B cell (primary cell): ENCODE results near the gene DSCAML1. TPM values are rescaled to one million over a fixed set of nuclear protein-coding genes. Genes with fewer than 3 reads are reported as not detected.

Experiments
- ATAC-seq: fragments of 200-7000 bp; cut with Tn5 transposase; one replicate; pipeline ENCODE4 v1.10.0; 2021; ENCODE audit warnings: low read depth, mild to moderate bottlenecking, moderate number of reproducible peaks, moderate library complexity
- CTCF ChIA-PET: fragments of 350-600 bp; sonication (Branson Sonifier 250); formaldehyde crosslinking; loops from one replicate; lab custom pipeline; 2021; ENCODE audit warnings: antibody characterized with exemption, inconsistent platforms; lab: Charles Lee
- POLR2A ChIA-PET: fragments of 350-600 bp; sonication (Branson Sonifier 250); formaldehyde crosslinking; loops from one replicate; lab custom pipeline; 2021; ENCODE audit warnings: antibody characterized with exemption; lab: Charles Lee
- DNase-seq: peaks from one replicate; pipeline ENCODE4 v3.0.0; 2013
- H2AFZ ChIP-seq: 2 replicates; pipeline ENCODE4 v1.6.1; 2012; ENCODE audit warnings: mild to moderate bottlenecking, low read depth, low read length; ENCODE audit not compliant: insufficient read depth, poor library complexity, severe bottlenecking
- H3K27ac ChIP-seq, 2 donors: 1 replicate in 1 of 2; 2 replicates in 1 of 2; pipeline ENCODE4 v1.5.1; 2012 to 2013; ENCODE audit warnings: low read length in 2 of 2, mild to moderate bottlenecking in 2 of 2, moderate library complexity in 1 of 2
- H3K27me3 ChIP-seq, 4 experiments: fragments of 200-600 bp in 1 of 4; sonication (generic) in 1 of 4; replicated peaks in 1 of 4; 1 replicate in 2 of 4; 2 replicates in 2 of 4; pipeline versions ENCODE4 v1.6.1 to v1.7.0; 2013 to 2016; ENCODE audit warnings: low read length in 3 of 4, mild to moderate bottlenecking in 2 of 4, mixed read lengths in 1 of 4, moderate library complexity in 1 of 4; ENCODE audit not compliant: insufficient read depth in 4 of 4, control insufficient read depth in 3 of 4; ENCODE audit errors: control extremely low read depth in 1 of 4
- H3K36me3 ChIP-seq, 2 experiments: replicated peaks in 1 of 2; 1 replicate in 1 of 2; 2 replicates in 1 of 2; pipeline versions ENCODE4 v1.6.1 to v1.7.1; 2013; ENCODE audit warnings: low read length in 1 of 2; ENCODE audit not compliant: insufficient read depth in 2 of 2, control insufficient read depth in 1 of 2; ENCODE audit errors: control extremely low read depth in 1 of 2, extremely low read depth in 1 of 2
- H3K4me1 ChIP-seq, 2 donors: fragments of 200-600 bp in 1 of 2; sonication (generic) in 1 of 2; 1 replicate in 1 of 2; 2 replicates in 1 of 2; pipeline versions ENCODE4 v1.5.1 to v1.6.1; 2013 to 2017; ENCODE audit warnings: low read length in 2 of 2; ENCODE audit not compliant: control insufficient read depth in 2 of 2, insufficient read depth in 2 of 2
- H3K4me2 ChIP-seq: replicated peaks from 2 replicates; pipeline ENCODE3; 2012; ENCODE audit warnings: mild to moderate bottlenecking, low read depth, low read length; ENCODE audit not compliant: poor library complexity, severe bottlenecking
- H3K4me3 ChIP-seq, 5 experiments: fragments of 200-600 bp in 1 of 5; sonication (generic) in 1 of 5; 1 replicate in 3 of 5; 2 replicates in 2 of 5; pipeline versions ENCODE4 v1.5.1 to v1.7.0; 2011 to 2016; ENCODE audit warnings: low read length in 4 of 5, mild to moderate bottlenecking in 4 of 5, low read depth in 2 of 5, control low read depth in 1 of 5, moderate library complexity in 1 of 5; ENCODE audit not compliant: insufficient read depth in 1 of 5; ENCODE audit errors: control extremely low read depth in 1 of 5, extremely low read depth in 1 of 5
- H3K79me2 ChIP-seq: fragments of 200-600 bp; sonication (generic); one replicate; pipeline ENCODE4 v1.6.0; 2016; ENCODE audit warnings: low read length; ENCODE audit not compliant: control insufficient read depth, insufficient read depth
- H3K9ac ChIP-seq: fragments of 200-600 bp; sonication (generic); 2 replicates; pipeline ENCODE4 v1.6.1; 2017; ENCODE audit warnings: mild to moderate bottlenecking, low read length, moderate library complexity
- H3K9me3 ChIP-seq, 3 donors: one replicate each; pipeline versions ENCODE4 v1.6.1 to v1.7.1; 2013; ENCODE audit warnings: low read length in 2 of 3; ENCODE audit not compliant: control insufficient read depth in 2 of 3, insufficient read depth in 1 of 3; ENCODE audit errors: control extremely low read depth in 1 of 3
- H4K20me1 ChIP-seq: 2 replicates; pipeline ENCODE4 v1.6.0; 2012; ENCODE audit warnings: mild to moderate bottlenecking, low read length; ENCODE audit not compliant: insufficient read depth, control insufficient read depth, poor library complexity, severe bottlenecking
- H3K27ac Mint-ChIP-seq: one replicate; pipeline ENCODE4 v1.8.0; 2021; ENCODE audit warnings: mixed read lengths
- H3K27me3 Mint-ChIP-seq: one replicate; pipeline ENCODE4 v1.8.0; 2021; ENCODE audit warnings: mixed read lengths
- H3K4me1 Mint-ChIP-seq: one replicate; pipeline ENCODE4 v1.8.0; 2021; ENCODE audit warnings: mixed read lengths
- H3K4me3 Mint-ChIP-seq: one replicate; pipeline ENCODE4 v1.8.0; 2021; ENCODE audit warnings: mixed read lengths
- H3K9me3 Mint-ChIP-seq: one replicate; pipeline ENCODE4 v1.8.0; 2022; ENCODE audit warnings: mixed read lengths; ENCODE audit not compliant: insufficient read depth
- EZH2 ChIP-seq: IDR thresholded peaks from 2 replicates; pipeline ENCODE4 v1.6.1; 2012; ENCODE audit warnings: borderline replicate concordance, low read depth, mild to moderate bottlenecking, moderate library complexity, low read length; ENCODE audit not compliant: insufficient read depth, poor library complexity, severe bottlenecking
- WGBS: methylation state at CpG from one replicate; pipeline ENCODE4 v1.1.5; 2013; ENCODE audit warnings: missing lambda C conversion rate; ENCODE audit not compliant: insufficient coverage; 5-methylcytosine and 5-hydroxymethylcytosine counted together
- intact Hi-C: fragments of 100-400 bp; cut with micrococcal nuclease; formaldehyde crosslinking; loops from one replicate; pipeline ENCODE4 v1.10.0; 2022
- polyA plus RNA-seq: library from polyadenylated mRNA; depleted of rRNA; stranded (reverse); fragments of >200 nt; gene quantifications from 2 replicates; pipeline ENCODE4 v1.2.3, GENCODE V29; 2012
- total RNA-seq, 2 donors: library from RNA; stranded (reverse); fragments of 120-200 nt in 1 of 2; gene quantifications; 1 replicate in 1 of 2; 2 replicates in 1 of 2; pipeline versions ENCODE4 v1.2.3 to v1.2.4, GENCODE V29; 2013 to 2022
- TF ChIP-seq, protein P1 (sequence below): fragments of 200-600 bp; IDR thresholded peaks from one replicate; pipeline ENCODE4 v1.8.0; 2022; ENCODE audit warnings: antibody characterized with exemption, mild to moderate bottlenecking

The DSCAML1 gene
- total and polyA plus RNA-seq, 2 donors (not counting 1 experiment from before 2014, with no cell fraction given): 1.2 to 6.2 TPM

DNA sequence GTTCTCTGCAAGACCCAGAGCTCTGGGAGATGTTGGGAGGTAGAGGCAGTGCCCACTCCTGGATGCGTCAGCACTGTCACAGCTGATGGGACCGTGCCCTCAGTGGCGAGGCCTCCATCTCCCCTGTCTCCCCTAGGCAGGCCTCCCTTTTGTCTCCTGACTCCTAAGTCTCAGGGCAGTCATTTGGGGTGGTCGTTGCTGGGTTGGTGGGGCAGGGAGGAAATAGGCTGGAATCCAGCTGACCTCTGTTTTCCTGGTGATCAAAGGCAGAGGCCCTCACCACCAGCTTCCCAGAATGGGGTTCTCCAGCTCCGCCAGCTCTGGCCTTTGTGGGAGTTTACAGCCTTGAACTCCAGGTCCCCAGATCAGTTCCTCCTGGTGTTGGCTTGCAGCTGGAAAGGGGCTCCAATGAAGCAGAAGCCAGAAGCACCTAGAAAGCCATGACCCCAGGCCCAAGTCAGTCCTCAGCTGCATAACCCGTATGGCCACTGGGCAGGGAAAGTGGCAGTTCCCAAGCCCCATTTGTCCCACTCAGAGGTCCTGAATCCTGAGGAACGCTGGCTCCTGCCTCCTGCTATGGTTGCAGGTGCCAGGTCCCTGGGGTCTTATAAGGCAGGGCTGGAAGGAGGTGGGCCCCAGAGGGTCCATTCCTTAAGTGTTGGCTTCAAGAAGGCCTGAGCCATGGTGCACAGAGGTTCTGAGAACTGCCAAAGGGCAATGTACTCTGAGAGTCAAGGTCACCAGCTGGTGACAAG, 34.8 kb upstream of the DSCAML1 start:
- Histone ChIP-seq H3K27me3 (peaks cover 0 to 28% (median 6%) of the 10 kb centered on the region in 4 experiments), H3K4me1 (peaks cover 28 to 32% of the 10 kb centered on the region in 2 donors), H3K9me3 (peaks cover 0 to 5% (median 0%) of the 10 kb centered on the region in 3 donors), H3K4me2 (no peak overlapping the region), H3K36me3 (no peaks in the 10 kb centered on the region), H3K4me3 (no peak overlapping the region), H4K20me1 (no peaks in the 10 kb centered on the region), H2AFZ (no peak overlapping the region), H3K27ac (no peak overlapping the region), H3K79me2 (no peaks in the 10 kb centered on the region), H3K9ac (no peak overlapping the region)
- no peak overlapping the region for H3K27ac Mint-ChIP-seq
- no peak overlapping the region for H3K4me3 Mint-ChIP-seq
- peaks cover 32% of the 10 kb centered on the region for H3K4me1 Mint-ChIP-seq
- intact Hi-C loops: no loop called here
- H3K9me3 Mint-ChIP-seq: no peaks in the 10 kb centered on the region
- DNase-seq: no peak
- TF ChIP-seq EZH2: no peak
- TF ChIP-seq, protein P1, sequence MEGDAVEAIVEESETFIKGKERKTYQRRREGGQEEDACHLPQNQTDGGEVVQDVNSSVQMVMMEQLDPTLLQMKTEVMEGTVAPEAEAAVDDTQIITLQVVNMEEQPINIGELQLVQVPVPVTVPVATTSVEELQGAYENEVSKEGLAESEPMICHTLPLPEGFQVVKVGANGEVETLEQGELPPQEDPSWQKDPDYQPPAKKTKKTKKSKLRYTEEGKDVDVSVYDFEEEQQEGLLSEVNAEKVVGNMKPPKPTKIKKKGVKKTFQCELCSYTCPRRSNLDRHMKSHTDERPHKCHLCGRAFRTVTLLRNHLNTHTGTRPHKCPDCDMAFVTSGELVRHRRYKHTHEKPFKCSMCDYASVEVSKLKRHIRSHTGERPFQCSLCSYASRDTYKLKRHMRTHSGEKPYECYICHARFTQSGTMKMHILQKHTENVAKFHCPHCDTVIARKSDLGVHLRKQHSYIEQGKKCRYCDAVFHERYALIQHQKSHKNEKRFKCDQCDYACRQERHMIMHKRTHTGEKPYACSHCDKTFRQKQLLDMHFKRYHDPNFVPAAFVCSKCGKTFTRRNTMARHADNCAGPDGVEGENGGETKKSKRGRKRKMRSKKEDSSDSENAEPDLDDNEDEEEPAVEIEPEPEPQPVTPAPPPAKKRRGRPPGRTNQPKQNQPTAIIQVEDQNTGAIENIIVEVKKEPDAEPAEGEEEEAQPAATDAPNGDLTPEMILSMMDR: no peak
- no peak for ATAC-seq
- WGBS: 91% methylated on average over 3 of the region's 7 CpGs
- ChIA-PET POLR2A (interaction anchor here (1.0 kb wide), 1 partner anchor 17 kb away, joined by 3 read pairs; no protein-coding TSS in a partner anchor), CTCF (interaction anchor here (1.1 to 5.9 kb wide), 7 partner anchors 8 to 340 kb away, joined by 4 to 40 read pairs (median 11); no protein-coding TSS in a partner anchor)
- peaks cover 14% of the 10 kb centered on the region for H3K27me3 Mint-ChIP-seq
